Measurements from ENCODE around the gene TMEM132D. TPM values are rescaled to one million over a fixed set of nuclear protein-coding genes. Genes with fewer than 3 reads are reported as not detected.

The TMEM132D gene
- total and polyA plus RNA-seq, 2 donors from 2014 or later: 0.13 TPM; not detected in 1

DNA sequence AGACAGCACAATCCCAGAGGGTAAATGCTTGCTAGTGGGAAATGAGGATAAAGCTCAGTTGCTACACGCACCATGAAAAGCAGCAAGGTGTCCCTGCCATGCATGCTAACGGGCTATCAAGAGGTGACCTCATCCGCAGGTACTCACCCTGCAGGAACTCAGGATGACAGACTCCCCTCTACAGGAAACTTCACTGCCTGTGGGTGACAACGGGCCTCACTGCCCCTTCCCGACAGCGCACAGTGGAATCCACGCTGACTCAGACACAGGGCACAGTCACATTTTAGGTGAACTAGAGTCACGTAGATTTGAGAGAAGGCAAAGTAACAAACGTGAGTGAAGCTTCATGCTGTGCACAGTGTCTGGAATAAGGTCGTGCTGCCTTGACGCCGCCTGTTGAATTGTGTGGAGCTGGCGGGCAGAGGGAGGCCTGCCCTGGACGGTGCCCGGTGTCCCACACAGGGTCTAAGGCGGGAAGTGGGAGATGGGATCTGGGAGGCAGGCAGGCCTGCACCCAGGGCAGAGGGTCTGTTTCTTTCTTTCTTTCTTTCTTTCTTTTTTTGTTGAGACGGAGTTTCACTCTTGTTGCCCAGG, 331.8 kb downstream of the TMEM132D start:
- no peaks in the 10 kb centered on the region for H3K4me1 ChIP-seq (ENCODE audit: control insufficient read depth in 2 of 3, insufficient read depth in 2 of 3, low read depth in 1 of 3, low read length in 3 of 3)
- no peak overlapping the region for H3K4me3 ChIP-seq (ENCODE audit: low read length in 3 of 3)
- intact Hi-C loops (cut with DNase I): no loop called here
- H3K9ac ChIP-seq (ENCODE audit: low read length in 3 of 3): no peak overlapping the region
- TF ChIP-seq, protein P1, sequence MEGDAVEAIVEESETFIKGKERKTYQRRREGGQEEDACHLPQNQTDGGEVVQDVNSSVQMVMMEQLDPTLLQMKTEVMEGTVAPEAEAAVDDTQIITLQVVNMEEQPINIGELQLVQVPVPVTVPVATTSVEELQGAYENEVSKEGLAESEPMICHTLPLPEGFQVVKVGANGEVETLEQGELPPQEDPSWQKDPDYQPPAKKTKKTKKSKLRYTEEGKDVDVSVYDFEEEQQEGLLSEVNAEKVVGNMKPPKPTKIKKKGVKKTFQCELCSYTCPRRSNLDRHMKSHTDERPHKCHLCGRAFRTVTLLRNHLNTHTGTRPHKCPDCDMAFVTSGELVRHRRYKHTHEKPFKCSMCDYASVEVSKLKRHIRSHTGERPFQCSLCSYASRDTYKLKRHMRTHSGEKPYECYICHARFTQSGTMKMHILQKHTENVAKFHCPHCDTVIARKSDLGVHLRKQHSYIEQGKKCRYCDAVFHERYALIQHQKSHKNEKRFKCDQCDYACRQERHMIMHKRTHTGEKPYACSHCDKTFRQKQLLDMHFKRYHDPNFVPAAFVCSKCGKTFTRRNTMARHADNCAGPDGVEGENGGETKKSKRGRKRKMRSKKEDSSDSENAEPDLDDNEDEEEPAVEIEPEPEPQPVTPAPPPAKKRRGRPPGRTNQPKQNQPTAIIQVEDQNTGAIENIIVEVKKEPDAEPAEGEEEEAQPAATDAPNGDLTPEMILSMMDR (IDR thresholded peaks at IDR 0.05; ENCODE audit: borderline replicate concordance, extremely low read depth, insufficient read depth): no peak
- FAIRE-seq: no peak
- no peak for DNase-seq
- no peaks in the 10 kb centered on the region for H3K27me3 ChIP-seq (ENCODE audit: control insufficient read depth, insufficient read depth, low read length)
- no peaks in the 10 kb centered on the region for H3K36me3 ChIP-seq (ENCODE audit: control insufficient read depth in 2 of 3, insufficient read depth in 3 of 3, low read length in 3 of 3)
- H3K27ac ChIP-seq (ENCODE audit: low read depth in 2 of 2, low read length in 2 of 2): no peak overlapping the region
- no peaks in the 10 kb centered on the region for H3K9me3 ChIP-seq (ENCODE audit: control insufficient read depth in 2 of 3, insufficient read depth in 1 of 3, low read length in 3 of 3)

DNA sequence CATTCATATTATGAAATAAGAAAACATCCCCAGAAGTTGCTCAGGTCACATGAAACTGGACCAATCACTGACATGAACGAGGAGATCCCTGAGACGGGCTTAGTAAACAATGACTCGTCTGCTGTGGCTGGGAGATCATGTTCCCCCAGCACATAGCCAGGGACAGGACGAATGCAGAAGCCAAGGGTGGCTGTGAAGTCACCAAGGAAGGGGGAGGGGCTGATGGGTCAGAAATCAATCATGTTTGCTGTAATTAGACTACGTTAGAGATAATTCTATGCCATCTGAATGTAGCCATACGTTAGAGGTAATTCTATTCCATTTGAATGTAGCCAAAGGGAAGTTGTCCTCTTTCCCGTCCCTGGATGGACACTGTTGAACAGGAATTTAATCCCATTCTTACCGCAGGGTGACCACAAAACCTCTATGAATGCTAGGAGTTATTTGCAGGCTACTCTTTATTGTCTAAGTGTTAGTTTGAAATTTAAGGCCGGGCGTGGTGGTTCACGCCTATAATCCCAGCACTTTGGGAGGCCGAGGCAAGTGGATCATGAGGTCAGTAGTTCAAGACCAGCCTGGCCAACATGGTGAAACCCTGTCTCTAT, 332.9 kb downstream of the TMEM132D start:
- no peak for DNase-seq
- H3K9me3 ChIP-seq (ENCODE audit: control insufficient read depth in 2 of 3, insufficient read depth in 1 of 3, low read length in 3 of 3): no peaks in the 10 kb centered on the region
- no peaks in the 10 kb centered on the region for H3K4me1 ChIP-seq (ENCODE audit: control insufficient read depth in 2 of 3, insufficient read depth in 2 of 3, low read depth in 1 of 3, low read length in 3 of 3)
- intact Hi-C loops (cut with DNase I): no loop called here
- no peak overlapping the region for H3K27ac ChIP-seq (ENCODE audit: low read depth in 2 of 2, low read length in 2 of 2)
- H3K36me3 ChIP-seq (ENCODE audit: control insufficient read depth in 2 of 3, insufficient read depth in 3 of 3, low read length in 3 of 3): no peaks in the 10 kb centered on the region
- H3K27me3 ChIP-seq (ENCODE audit: control insufficient read depth, insufficient read depth, low read length): no peaks in the 10 kb centered on the region
- FAIRE-seq: no peak
- TF ChIP-seq, protein P1 (IDR thresholded peaks at IDR 0.05; ENCODE audit: borderline replicate concordance, extremely low read depth, insufficient read depth): no peak
- H3K9ac ChIP-seq (ENCODE audit: low read length in 3 of 3): no peak overlapping the region
- H3K4me3 ChIP-seq (ENCODE audit: low read length in 3 of 3): no peak overlapping the region

DNA sequence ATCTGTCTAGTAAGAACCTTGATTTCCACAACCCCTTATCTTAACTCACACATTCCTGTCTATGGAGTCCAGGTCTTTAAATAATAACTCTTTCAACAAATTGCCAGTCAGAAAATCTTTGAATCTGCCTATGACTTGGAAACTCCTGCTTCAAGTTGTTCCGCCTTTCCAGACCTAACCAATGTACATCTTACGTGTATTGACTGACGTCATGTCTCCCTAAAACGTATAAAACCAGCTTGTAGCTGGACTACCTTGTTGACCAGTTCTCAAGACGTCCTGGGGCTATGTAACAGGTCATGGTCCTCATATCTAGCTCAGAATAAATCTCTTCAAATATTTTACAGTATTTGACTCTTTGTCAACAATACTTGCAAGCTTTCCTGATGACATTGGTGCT, 337.0 kb downstream of the TMEM132D start:
- no peaks in the 10 kb centered on the region for H3K4me1 ChIP-seq (ENCODE audit: control insufficient read depth in 2 of 3, insufficient read depth in 2 of 3, low read depth in 1 of 3, low read length in 3 of 3)
- intact Hi-C loops (cut with DNase I): no loop called here
- H3K27ac ChIP-seq (ENCODE audit: low read depth in 2 of 2, low read length in 2 of 2): no peak overlapping the region
- no peaks in the 10 kb centered on the region for H3K27me3 ChIP-seq (ENCODE audit: control insufficient read depth, insufficient read depth, low read length)
- no peaks in the 10 kb centered on the region for H3K9me3 ChIP-seq (ENCODE audit: control insufficient read depth in 2 of 3, insufficient read depth in 1 of 3, low read length in 3 of 3)
- no peaks in the 10 kb centered on the region for H3K36me3 ChIP-seq (ENCODE audit: control insufficient read depth in 2 of 3, insufficient read depth in 3 of 3, low read length in 3 of 3)
- no peak for DNase-seq
- H3K9ac ChIP-seq (ENCODE audit: low read length in 3 of 3): no peak overlapping the region
- TF ChIP-seq, protein P1 (IDR thresholded peaks at IDR 0.05; ENCODE audit: borderline replicate concordance, extremely low read depth, insufficient read depth): no peak
- H3K4me3 ChIP-seq (ENCODE audit: low read length in 3 of 3): no peak overlapping the region
- FAIRE-seq: no peak

Data from kidney (tissue), 14 donors.